Nephron (organoid): Measurements from ENCODE around the gene TMEM164.
"Not testable (repeated sequence)": the region's sequence is repeated elsewhere in the genome, so short reads cannot be mapped to it uniquely, and the experiment has no call there.

Experiments used
- H3K27ac Mint-ChIP-seq, 3 experiments: 2 replicates each; pipeline ENCODE4 v1.8.0; 2020; ENCODE audit warnings: mixed read lengths in 3 of 3, mild to moderate bottlenecking in 2 of 3, moderate library complexity in 1 of 3
- H3K27me3 Mint-ChIP-seq: 2 replicates; pipeline ENCODE4 v1.8.0; 2021; ENCODE audit warnings: low read depth, mild to moderate bottlenecking, moderate library complexity, mixed read lengths
- H3K36me3 Mint-ChIP-seq: 2 replicates; pipeline ENCODE4 v1.8.0; 2020; ENCODE audit warnings: low read depth, mixed read lengths
- H3K4me1 Mint-ChIP-seq: 2 replicates; pipeline ENCODE4 v1.8.0; 2020; ENCODE audit warnings: mixed read lengths
- H3K4me3 Mint-ChIP-seq, 3 experiments: 2 replicates each; pipeline ENCODE4 v1.8.0; 2020; ENCODE audit warnings: mild to moderate bottlenecking in 3 of 3, mixed read lengths in 3 of 3, moderate library complexity in 2 of 3
- H3K9me3 Mint-ChIP-seq: 2 replicates; pipeline ENCODE4 v1.8.0; 2020; ENCODE audit warnings: mixed read lengths
- TF ChIP-seq, protein P1 (sequence below), 3 experiments: fragments of 200-600 bp; sonication (generic); IDR thresholded peaks; one replicate each; pipeline ENCODE4 v1.5.0; 2021; ENCODE audit warnings: antibody characterized with exemption in 3 of 3; ENCODE audit not compliant: unreplicated experiment in 3 of 3

Gene TMEM164

GRCh38 chrX:109964390-109964789 is 38.5 kb upstream of the TMEM164 start:
- Mint-ChIP-seq H3K9me3 (no peaks in the 10 kb centered on the region), H3K27me3 (no peaks in the 10 kb centered on the region), H3K4me3 (no peak overlapping the region), H3K36me3 (no peaks in the 10 kb centered on the region), H3K27ac (no peak overlapping the region), H3K4me1 (no peaks in the 10 kb centered on the region)
- TF ChIP-seq, protein P1, sequence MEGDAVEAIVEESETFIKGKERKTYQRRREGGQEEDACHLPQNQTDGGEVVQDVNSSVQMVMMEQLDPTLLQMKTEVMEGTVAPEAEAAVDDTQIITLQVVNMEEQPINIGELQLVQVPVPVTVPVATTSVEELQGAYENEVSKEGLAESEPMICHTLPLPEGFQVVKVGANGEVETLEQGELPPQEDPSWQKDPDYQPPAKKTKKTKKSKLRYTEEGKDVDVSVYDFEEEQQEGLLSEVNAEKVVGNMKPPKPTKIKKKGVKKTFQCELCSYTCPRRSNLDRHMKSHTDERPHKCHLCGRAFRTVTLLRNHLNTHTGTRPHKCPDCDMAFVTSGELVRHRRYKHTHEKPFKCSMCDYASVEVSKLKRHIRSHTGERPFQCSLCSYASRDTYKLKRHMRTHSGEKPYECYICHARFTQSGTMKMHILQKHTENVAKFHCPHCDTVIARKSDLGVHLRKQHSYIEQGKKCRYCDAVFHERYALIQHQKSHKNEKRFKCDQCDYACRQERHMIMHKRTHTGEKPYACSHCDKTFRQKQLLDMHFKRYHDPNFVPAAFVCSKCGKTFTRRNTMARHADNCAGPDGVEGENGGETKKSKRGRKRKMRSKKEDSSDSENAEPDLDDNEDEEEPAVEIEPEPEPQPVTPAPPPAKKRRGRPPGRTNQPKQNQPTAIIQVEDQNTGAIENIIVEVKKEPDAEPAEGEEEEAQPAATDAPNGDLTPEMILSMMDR (IDR thresholded peaks at IDR 0.05; ENCODE audit: unreplicated experiment in 3 of 3): no peak

DNA sequence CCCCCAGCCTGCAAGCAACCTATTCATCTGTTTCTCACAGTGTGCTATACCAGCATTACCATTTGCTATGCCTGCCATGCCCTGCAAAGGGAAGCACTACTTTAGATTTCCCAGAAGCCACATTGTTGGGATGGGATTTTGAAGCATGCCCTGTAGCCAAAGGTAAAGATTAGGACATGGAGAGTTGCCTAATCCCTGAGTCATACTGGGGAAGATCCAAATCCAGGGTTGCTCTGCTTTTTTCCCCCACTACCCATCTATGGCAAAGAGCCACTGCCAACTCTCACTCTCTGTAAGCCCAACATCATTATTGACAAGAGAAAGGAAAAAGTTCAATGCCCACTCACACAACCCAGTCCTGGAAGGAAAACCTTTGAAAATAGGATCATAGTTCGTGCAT is 36.7 kb upstream of the TMEM164 start:
- Mint-ChIP-seq H3K27me3 (no peaks in the 10 kb centered on the region), H3K36me3 (no peaks in the 10 kb centered on the region), H3K27ac (no peak overlapping the region), H3K9me3 (no peaks in the 10 kb centered on the region), H3K4me1 (no peaks in the 10 kb centered on the region), H3K4me3 (no peak overlapping the region)
- TF ChIP-seq, protein P1 (IDR thresholded peaks at IDR 0.05; ENCODE audit: unreplicated experiment in 3 of 3): no peak

DNA sequence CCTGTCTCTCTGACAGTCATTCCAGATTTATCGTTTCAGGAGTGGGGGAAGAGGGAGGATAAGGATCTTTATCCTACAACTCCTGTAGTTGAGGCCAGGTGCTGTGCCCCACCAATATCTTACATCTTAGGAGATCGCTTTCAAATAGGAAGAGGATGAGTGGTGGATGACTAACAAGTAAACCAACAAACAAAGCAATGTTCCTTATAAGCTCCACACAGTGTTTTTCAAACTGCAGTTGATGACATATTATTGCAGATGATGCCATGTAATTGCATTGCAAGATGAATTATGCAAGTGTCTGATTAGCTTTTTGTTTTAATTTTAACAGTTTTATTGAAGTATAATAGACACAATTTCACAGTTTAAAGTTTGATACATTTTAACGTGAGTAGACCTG is 35.8 kb upstream of the TMEM164 start:
- Mint-ChIP-seq H3K27ac (no peak overlapping the region), H3K36me3 (no peaks in the 10 kb centered on the region), H3K9me3 (no peaks in the 10 kb centered on the region), H3K4me1 (no peaks in the 10 kb centered on the region), H3K27me3 (no peaks in the 10 kb centered on the region), H3K4me3 (no peak overlapping the region)
- TF ChIP-seq, protein P1 (IDR thresholded peaks at IDR 0.05; ENCODE audit: unreplicated experiment in 3 of 3): no peak

GRCh38 chrX:109970841-109971240 is 32.1 kb upstream of the TMEM164 start:
- not testable (repeated sequence) for H3K4me1 Mint-ChIP-seq, H3K9me3 Mint-ChIP-seq, H3K27me3 Mint-ChIP-seq, H3K4me3 Mint-ChIP-seq, H3K36me3 Mint-ChIP-seq, H3K27ac Mint-ChIP-seq

DNA sequence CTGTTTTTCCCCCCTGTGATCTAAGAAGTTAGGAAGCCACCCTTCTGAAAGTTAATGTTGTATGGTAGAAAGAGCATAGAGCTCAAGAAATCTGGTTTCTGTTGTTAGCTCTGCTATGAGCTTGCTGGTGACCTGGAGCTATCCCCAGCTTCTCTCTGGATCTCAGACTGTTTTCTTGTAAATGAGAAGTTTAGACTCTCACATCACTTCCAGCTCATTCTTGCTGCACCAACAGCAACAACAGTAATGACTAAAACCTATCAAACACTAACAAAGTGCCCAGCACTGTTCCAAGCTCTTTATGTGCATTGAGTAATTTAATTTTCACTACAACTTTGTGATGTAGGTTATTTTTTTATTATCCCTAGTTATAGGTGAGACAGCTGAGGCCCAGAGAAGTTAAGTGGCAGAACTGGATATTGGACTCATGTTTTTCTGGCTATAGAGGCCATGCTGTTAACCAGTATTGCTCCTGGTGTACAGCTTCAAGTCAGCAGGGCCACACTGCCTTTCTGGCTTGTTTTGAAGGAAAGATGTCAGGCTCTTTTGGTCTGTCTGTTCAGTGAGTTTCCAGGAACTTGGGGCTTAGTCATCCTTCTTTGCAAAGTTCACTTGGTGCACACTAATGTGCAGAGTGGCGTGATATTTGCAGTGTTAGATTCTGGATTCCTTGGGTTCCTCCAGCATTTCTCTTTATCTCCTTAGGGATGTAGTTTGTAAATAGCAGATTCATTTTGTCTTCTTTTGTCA is 27.8 kb upstream of the TMEM164 start:
- TF ChIP-seq, protein P1 (IDR thresholded peaks at IDR 0.05; ENCODE audit: unreplicated experiment in 3 of 3): no peak
- Mint-ChIP-seq H3K9me3 (no peaks in the 10 kb centered on the region), H3K27ac (no peak overlapping the region), H3K4me1 (no peaks in the 10 kb centered on the region), H3K27me3 (peaks cover 9% of the 10 kb centered on the region), H3K4me3 (no peak overlapping the region), H3K36me3 (no peaks in the 10 kb centered on the region)

- H3K4me1 Mint-ChIP-seq, H3K4me3 Mint-ChIP-seq, H3K27ac Mint-ChIP-seq, H3K36me3 Mint-ChIP-seq, H3K9me3 Mint-ChIP-seq, H3K27me3 Mint-ChIP-seq: not testable (repeated sequence)
Observed at GRCh38 chrX:109985210-109985609, 17.7 kb upstream of the TMEM164 start.

DNA sequence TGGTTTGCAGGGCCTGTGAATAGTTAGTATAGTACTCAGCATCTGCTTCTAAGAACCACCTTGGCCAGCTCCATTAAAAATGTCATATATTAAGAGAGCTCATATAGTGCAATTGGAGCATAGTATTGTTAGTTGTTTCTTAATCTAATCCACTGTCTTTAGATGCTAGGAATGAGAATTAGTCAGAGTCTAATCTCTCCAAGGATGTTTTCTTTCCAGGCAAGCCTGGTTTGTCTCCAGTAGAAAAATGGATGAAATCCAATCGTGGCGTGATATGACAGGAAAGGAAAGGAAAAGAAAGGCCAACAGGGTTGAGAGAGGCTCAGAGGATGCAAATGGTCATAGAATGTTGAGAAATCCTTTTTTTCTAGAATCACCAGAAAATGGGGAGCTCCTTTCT is 15.0 kb upstream of the TMEM164 start:
- Mint-ChIP-seq H3K36me3 (no peaks in the 10 kb centered on the region), H3K9me3 (no peaks in the 10 kb centered on the region), H3K27me3 (peaks cover 9% of the 10 kb centered on the region), H3K4me1 (no peaks in the 10 kb centered on the region), H3K4me3 (no peak overlapping the region), H3K27ac (no peak overlapping the region)
- TF ChIP-seq, protein P1 (IDR thresholded peaks at IDR 0.05; ENCODE audit: unreplicated experiment in 3 of 3): no peak
